GM21381 (cell line): ENCODE data around the gene SYT4.
"Not testable (repeated sequence)": the region's sequence is repeated elsewhere in the genome, so short reads cannot be mapped to it uniquely, and the experiment has no call there.

ENCODE experiments used
- ATAC-seq: cut with Tn5 transposase; IDR thresholded peaks from one replicate; pipeline ENCODE4 v1.9.1; 2021; ENCODE audit warnings: mild to moderate bottlenecking, moderate library complexity; ENCODE audit not compliant: unreplicated experiment

Gene SYT4

DNA sequence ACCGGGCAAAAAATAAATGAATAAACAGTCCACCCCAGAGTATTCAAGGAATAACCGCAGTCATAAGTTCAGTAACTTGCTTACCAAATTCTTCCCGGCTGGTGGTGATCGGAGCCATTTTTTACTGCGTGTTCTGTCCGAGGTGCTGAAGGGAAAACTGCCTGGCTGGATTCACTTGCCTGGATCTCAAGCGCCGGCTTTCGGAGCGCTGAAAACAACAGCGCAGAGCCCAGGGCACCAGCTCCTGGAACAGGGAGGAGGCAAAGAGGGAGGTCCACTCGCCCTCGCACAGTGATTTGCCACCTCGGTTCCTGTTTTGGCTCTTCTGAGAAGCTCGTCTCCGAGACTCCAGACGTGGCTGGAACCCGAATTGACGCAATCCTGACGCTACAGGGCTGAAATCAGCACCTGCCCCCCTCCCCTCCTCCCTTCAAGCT, at the start of gene SYT4:
Gene SYT4 (minus strand): TSS at position 327 of the 437 bp plus-strand sequence. CDS start 209 bp downstream, at position 118.
- ATAC-seq, result no peak

DNA sequence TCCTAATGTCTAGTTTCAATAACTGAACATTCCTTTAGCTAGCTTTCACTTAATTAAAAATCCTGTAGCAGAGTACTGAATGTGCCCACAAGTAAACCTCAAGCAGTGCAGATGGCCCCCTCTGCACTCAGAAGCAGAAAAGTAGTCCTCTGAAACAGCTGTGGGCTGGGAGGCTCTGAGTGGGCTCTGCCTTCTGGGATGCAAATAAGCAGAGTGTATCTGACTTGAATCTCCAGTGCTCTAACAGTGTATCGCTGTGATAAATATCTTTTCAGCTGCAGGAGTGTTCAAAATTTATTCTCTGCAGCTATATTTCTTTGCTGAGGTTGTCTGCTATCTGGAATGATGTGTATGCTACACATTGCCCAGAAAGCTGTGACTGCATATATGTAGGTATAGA, 44.8 kb upstream of the SYT4 start:
- no peak for ATAC-seq

GRCh38 chr18:43314941-43315340, 37.7 kb upstream of the SYT4 start:
- no peak for ATAC-seq

- ATAC-seq, result no peak
Measured at GRCh38 chr18:43312891-43313290, 35.6 kb upstream of the SYT4 start.

DNA sequence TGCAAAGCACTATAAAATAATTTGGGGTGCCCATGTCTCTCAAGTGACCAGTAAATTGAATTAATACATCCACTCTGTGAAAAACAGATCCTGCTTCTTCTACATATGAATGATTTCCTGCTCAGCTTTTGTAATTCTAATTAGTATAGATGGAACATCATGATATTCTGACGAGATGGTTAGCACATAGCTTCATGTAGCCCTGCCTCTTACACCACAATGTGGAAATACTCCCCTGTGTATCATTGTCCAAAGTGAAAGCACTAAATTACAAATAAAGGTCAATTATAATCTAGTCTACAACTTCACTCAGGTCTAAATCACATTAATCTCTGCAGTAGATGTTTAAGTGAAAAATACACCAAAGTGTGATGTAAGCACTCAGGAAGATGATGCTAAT, 32.9 kb upstream of the SYT4 start:
- ATAC-seq, result no peak

DNA sequence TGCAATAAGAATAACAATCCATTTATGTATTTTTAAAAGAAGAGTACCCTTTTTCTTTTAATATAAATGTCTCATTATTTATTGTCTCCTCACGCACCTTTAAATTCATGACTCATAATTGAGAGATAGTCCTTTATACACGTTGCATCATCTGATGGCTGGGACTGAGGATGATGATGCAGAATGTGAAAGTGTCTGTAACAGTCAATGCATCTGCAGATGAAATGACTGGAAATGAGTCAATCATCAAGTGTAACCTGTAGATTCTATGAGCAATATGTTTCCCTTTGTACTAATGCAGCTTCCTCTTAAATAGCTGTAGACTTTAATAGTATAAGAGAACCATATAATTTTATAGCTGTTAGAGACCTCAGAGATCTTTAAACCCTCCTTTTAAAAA, 26.1 kb upstream of the SYT4 start:
- no peak for ATAC-seq

GRCh38 chr18:43286187-43286586, 8.9 kb upstream of the SYT4 start:
- ATAC-seq, result not testable (repeated sequence)

- ATAC-seq, result no peak
Measured at GRCh38 chr18:43283299-43283698, 6.0 kb upstream of the SYT4 start.

GRCh38 chr18:43279015-43279744, 1.9 kb upstream of the SYT4 start:
- no peak for ATAC-seq

DNA sequence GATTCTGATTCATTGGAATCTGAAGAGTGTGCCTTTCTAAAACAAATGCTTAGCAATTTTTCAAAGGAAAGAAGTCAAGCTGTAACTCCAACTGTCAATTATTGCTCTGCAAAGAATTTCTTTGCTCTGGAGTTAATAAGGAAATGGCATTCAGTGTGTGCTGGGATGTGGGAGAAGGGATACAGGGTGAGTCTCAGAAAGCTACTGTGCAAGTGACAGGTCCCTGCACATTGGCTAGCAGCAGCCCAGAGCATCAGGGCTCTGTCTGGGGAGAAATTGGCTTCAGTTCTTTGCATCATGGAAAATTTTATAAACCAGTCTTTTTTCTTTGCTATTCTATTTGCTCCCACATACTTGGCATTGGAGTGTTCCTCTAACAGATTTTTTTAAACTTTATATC, 1.1 kb upstream of the SYT4 start:
- ATAC-seq, result no peak

GRCh38 chr18:43276491-43276890, 799 bp downstream of the SYT4 start:
- no peak for ATAC-seq

- ATAC-seq, result no peak
Measured at GRCh38 chr18:43275546-43275945, 1.7 kb downstream of the SYT4 start.

DNA sequence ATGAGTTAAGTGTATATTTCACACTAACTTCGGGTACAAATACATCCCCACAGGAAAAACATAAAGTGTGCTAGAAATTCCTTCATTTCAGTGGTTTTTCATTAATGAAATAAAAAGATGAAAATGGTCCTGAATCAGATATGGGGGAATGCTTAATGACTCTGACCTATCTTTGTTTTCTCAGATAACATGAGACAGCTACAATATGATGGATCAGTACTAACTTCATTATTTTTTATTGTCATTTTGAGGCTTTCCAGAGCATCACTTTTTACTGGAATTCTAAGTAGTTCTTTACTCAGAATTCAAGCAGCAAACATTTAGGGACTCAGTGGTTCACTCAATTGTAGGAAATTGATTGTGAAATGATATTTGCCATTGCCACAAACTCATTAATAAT, 2.8 kb downstream of the SYT4 start:
- ATAC-seq, result no peak

DNA sequence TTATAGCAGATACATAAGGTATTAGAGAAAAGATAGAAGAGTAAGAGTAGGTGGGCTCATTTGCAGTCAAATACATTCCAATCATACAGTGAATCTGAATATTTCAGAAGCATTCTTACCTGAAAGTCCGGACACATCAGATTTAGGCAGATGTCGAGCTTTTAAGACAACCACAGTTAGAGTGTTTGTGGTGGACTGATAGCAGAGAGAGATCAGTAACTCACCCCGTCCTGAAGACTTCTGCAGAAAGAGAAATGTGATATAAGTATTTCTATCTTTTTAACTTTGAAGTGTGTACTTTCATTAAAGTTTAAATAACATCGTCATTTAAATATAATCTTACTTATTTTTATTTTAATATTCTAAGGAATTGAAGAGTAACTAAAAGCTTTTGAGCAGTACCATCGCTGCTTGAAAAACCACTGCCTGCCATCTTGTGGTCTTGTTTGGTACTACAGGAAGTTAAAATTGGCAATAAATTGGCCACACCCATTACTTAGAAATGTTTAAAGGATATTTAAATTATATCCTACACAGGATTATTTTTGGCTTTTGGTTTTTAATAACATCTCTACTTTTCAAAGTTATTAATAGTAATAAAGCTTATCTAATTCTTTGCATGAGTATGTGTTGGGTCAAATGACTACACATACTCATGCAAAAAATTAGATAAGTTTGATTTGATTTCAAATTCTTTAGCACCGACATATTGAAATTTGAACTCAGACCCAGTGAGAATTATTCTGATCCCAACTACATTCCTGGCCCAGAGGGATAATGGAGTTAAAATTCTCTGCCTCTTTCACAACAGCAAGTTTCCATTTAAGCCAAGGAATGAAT, 5.5 kb downstream of the SYT4 start:
- peak; percentile 68 for ATAC-seq

DNA sequence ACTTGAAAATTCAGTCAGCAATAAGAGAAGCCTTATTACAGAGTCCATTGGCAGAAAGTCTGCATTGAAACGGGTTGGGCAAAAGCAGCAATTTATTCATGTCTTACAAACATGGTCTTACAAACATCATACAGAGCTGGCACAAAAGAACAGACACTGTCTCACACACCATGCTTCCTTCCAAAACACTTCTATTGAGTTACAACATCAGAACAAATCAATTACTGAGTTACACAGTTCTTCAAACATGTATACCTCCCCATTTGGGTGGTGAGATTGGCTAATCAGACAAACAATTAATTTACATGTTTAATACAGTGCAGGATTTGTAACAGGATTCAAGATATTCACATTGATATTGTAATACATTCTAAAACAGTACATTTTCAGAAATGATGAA, 9.5 kb downstream of the SYT4 start:
- no peak for ATAC-seq

GRCh38 chr18:43265465-43265864, 11.8 kb downstream of the SYT4 start:
- no peak for ATAC-seq

DNA sequence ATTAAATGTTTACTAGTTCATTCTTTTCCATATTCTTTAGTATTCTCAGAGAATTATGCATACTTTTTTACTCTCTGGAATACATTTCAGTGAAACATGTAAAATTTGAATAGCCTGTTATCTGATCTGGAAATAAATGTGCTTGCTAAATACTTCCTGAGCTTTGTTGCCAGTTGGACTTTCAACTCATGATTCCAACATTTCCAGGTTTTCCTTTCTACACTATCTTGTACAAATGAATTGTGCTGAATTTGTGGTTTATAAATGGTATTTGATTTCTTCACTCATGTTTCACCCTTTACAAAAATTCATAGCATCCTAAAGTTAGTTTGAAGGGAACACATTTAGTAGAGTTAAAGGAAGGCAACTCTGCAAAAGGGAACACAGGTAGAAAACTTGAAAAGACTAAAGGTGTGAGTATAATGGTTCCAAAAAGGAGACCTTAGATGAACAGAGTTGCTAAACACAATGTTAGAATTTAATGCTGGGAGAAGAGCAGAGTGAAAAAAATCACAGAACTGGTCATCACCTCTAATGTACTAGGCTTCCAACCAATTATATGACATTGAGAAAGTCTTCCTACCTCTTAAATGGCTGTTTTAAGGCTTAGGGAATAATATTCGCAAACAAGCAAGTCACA, 28.6 kb downstream of the SYT4 start:
- no peak for ATAC-seq

GRCh38 chr18:43247944-43248343, 29.3 kb downstream of the SYT4 start:
- no peak for ATAC-seq

- no peak for ATAC-seq
Measured at GRCh38 chr18:43238429-43238828, 38.9 kb downstream of the SYT4 start.

- no peak for ATAC-seq
Measured at GRCh38 chr18:43236921-43237320, 40.4 kb downstream of the SYT4 start.

DNA sequence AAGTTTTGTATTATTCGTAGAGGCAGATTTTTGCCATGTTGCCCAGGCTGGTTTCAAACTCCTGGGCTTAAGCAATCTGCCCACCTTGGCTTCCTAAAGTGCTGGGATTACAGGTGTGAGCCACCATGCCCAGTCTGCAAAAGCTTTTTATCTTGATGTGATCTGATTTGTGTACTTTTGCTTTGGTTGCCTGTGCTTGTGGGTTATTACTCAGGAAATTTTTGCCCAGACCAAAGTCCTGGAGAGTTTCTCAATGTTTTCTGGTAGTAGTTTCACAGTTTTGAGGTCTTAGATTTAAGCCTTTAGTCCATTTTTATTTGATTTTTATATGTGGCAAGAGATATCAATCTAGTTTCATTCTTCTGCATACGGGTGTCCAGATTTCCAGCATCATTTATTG, 42.4 kb downstream of the SYT4 start:
- no peak for ATAC-seq

DNA sequence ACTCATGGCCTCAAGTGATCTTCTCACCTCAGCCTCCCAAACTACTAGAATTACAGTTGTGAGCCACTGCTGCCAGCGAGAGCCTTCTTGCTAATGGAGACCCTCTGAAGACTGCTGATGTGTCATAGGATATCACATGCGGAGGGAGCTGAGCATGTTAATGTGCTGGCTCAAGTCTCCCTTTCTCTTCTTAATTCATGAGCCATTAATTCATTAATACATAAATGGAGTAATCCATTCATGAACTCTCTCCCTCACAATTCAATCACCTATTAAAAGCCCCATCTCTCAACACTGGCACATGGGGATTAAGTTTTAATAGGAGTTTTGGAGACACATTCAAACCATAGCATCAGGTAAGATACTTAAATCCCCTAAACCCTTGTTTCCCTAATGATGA, 54.8 kb downstream of the SYT4 start:
- no peak for ATAC-seq
